AG09319 (cell line): ENCODE results near the gene EIF4E1B.

Experiments used
- DNase-seq: peaks from one replicate; pipeline ENCODE4 v3.0.0-alpha.2; 2010; ENCODE audit warnings: low read depth; ENCODE audit errors: extremely low read depth
- TF ChIP-seq, protein P1 (sequence below): IDR thresholded peaks from 2 replicates; pipeline ENCODE4 v1.5.1; 2011; ENCODE audit warnings: low read depth, mild to moderate bottlenecking, inconsistent platforms, low read length, moderate library complexity

Gene EIF4E1B

DNA sequence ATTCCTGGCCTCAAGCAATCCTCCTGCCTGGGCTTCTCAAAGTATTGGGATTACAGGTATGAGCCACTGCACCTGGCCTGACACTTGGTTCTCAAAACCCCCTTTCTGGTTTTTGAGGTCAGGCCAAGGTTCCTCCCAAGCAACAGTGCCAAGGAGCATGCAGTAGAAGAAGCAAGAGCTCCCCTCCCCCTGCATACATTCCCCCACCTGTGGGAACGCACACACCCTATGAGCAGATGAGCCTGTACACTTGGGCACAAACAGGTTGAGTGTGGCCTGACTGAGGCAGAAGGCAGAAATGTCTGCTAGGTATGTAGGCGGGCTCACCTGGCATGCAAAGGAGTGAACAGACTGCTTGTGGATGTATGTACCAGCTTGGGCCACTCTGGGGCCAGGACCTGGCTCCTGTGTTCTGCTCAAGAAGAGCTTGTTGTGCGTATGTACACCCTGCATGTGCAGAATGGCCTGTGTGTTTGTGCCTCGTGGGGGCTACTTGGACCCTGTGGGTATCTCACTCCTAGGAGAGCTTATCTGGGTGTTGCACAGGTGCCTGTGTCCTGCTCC, 22.3 kb upstream of the EIF4E1B start:
- TF ChIP-seq, protein P1, sequence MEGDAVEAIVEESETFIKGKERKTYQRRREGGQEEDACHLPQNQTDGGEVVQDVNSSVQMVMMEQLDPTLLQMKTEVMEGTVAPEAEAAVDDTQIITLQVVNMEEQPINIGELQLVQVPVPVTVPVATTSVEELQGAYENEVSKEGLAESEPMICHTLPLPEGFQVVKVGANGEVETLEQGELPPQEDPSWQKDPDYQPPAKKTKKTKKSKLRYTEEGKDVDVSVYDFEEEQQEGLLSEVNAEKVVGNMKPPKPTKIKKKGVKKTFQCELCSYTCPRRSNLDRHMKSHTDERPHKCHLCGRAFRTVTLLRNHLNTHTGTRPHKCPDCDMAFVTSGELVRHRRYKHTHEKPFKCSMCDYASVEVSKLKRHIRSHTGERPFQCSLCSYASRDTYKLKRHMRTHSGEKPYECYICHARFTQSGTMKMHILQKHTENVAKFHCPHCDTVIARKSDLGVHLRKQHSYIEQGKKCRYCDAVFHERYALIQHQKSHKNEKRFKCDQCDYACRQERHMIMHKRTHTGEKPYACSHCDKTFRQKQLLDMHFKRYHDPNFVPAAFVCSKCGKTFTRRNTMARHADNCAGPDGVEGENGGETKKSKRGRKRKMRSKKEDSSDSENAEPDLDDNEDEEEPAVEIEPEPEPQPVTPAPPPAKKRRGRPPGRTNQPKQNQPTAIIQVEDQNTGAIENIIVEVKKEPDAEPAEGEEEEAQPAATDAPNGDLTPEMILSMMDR = no peak

DNA sequence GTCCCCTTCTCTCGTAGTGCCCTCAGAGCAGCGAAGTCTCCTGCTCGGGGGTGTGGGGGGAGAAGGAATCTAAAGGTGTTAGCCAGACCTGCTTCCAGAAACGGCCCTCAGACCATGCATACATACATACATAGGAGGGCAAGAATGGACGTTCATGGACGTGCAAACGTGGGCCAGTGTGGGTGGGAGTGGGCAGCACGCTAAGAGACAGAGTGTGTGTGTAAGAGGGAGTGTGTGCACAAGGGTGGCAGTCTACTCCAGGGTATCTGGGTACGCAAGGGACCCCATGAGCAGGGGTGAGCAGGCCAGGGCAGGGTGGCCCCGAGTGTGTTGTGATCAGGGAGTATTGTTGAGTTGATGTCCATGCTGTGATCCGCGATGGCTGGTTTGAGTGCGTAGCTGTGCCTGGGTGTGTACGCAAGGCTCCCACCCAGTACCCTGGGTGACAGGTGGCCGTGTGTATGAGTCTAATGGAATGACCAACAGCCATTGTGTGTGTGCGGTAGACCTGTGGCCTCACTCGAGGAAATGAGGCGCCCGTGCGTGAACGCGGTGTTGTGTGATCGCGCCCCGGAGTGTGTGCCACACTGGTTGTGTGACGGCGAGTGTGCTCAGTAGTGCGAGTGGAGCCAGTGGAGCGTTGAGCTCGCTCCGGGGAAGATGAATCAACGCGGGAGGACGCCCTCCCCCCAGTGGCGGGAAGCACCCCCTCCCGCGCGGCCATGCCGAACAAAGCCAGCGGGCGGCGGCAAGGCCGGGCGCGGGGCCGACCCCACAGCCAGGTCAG, 21.3 kb upstream of the EIF4E1B start:
- TF ChIP-seq, protein P1 = no peak
- DNase-seq = no peak

More for the DNA sequence above, 22.3 kb upstream of the EIF4E1B start:
- no peak for DNase-seq

DNA sequence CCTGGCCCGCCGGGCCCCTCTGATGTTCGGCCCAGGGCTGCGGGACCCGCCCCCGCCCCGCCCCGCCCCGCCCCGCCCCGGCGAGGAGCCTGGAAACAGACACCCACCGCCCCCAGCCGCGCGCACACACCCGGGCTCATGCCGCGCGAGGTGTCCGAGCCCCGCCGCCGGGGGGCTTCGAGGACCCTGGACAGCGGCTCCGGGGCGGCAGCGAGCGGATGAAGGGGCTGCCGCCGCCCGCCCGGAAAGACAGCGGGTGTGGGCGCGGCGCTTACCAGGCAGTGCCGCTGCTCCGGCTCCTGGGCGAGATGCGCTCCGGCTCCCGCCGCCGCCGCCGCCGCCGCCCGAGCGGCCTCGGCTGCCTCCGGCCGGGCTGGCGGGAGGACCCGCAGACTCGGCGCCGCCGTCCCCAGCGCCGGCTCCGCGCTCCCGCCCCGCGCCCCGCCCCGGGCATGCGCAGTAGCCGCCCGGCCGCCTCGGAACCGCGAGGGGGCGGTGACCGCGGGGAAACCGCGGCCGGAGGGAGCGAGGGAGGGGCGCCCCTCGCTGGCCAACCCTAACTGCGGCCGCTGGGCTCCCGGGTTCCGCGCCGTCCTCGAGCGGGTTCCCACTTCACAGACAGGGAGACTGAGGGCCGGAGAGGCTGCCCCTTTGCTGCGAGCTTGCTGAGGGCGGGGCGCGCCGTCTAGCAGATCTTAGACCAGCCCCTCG, 20.6 kb upstream of the EIF4E1B start, which contains the start of gene GPRIN1:
GPRIN1 (minus strand) TSS at position 433 of the 711 bp plus-strand sequence. CDS start 10,322 bp downstream, outside the sequence.
- DNase-seq = no peak
- TF ChIP-seq, protein P1 = peak; percentile 15

DNA sequence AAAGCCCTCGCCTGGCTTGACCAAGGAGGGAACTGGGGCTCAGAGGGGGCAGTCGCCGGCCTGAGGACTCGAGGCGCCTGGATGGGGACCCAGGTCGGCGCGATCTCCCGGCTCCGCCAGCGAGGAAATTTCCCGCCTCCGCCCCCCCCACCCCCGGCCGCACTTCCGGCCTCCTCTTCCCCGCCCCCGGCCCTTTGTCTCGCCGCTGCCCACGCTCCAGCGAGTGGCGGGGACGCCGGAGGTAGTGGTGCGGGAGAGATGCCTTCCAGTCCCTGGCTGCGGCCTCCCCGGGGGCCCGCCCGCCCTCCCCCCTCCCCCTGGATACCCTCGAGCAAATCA, 20.1 kb upstream of the EIF4E1B start:
- DNase-seq = no peak
- TF ChIP-seq, protein P1 = no peak

DNA sequence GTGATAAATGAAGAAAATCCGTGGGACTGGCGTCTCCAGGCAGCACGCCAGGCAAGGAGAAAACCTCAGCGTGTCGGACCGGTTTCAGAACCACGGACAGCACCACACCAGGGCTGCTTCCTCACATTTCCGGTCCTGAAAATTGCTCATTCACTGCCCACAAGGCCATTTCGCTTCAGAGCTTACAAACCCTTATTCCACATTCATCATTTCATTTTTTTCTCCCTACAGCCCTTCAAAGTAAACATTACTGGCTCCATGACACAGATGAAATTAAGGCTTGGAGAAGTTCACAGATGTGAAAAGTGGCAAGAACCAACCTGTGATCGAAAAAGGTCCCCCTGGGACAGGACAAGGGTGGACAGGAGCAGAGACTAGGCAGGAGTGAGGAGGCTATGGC, 19.0 kb upstream of the EIF4E1B start:
- TF ChIP-seq, protein P1 = no peak
- DNase-seq = peak; percentile 57

DNA sequence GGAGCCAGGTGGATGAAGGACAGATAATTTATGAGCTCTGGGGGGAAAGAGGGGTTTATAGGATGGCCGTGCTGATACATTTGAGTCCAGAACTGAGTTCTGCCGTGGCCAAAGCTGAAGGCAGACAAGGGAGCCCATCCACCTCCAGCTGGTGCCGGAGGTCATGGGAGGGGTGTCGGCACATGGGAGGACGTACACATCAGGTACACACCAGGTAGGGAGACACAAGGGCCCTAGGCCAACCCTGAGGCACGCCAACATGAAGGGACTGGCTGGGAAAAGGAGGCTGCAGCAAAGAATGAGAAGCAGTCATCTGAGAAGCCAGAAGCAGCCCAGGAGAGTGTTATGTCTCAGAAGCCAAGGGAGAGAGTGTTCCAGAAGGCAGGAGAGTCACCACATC, 18.5 kb upstream of the EIF4E1B start:
- DNase-seq = no peak
- TF ChIP-seq, protein P1 = no peak

DNA sequence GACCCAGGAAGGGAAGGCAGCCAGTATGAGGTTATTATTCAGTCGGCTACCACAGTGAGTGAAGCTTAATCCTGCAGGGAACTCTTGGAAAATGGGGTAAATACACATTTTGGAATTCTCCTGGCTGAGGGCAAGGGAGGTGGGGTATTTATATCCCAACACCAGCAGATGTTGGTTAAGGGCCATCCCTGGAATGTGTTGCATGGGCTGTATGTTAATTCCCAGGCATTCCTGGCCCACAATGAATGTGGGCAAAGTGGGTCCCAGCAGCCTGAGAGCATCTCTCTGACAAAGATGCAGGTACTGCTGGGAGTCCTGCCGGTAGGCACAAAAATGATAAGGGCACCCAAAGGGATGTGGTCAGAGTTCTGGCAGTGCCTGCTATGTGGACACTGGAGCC, 17.6 kb upstream of the EIF4E1B start:
- no peak for DNase-seq
- TF ChIP-seq, protein P1 = no peak
